HG02763 (cell line): ENCODE measurements around the gene NDE1.

Source experiments
- ATAC-seq: cut with Tn5 transposase; IDR thresholded peaks from one replicate; pipeline ENCODE4 v1.9.1; 2021; ENCODE audit warnings: mild to moderate bottlenecking, moderate library complexity; ENCODE audit not compliant: unreplicated experiment

Gene NDE1

GRCh38 chr16:15732416-15732815, 82.4 kb downstream of the NDE1 start:
- ATAC-seq = no peak

- no peak for ATAC-seq
Measured at GRCh38 chr16:15735610-15736009, 85.6 kb downstream of the NDE1 start.

GRCh38 chr16:15736529-15736928, 86.5 kb downstream of the NDE1 start:
- ATAC-seq = no peak

GRCh38 chr16:15737140-15737644, 87.1 kb downstream of the NDE1 start:
- ATAC-seq = no peak

- ATAC-seq = no peak
Measured at GRCh38 chr16:15739464-15739863, 89.4 kb downstream of the NDE1 start.

GRCh38 chr16:15739950-15740349, 89.9 kb downstream of the NDE1 start:
- ATAC-seq = no peak

GRCh38 chr16:15741207-15741871, 91.3 kb downstream of the NDE1 start:
- no peak for ATAC-seq

- no peak for ATAC-seq
Measured at GRCh38 chr16:15742716-15743115, 92.7 kb downstream of the NDE1 start.

GRCh38 chr16:15743657-15744056, 93.6 kb downstream of the NDE1 start:
- ATAC-seq = no peak

- ATAC-seq = no peak
Measured at GRCh38 chr16:15746332-15746731, 96.3 kb downstream of the NDE1 start.

GRCh38 chr16:15747937-15748336, 97.9 kb downstream of the NDE1 start:
- ATAC-seq = no peak

GRCh38 chr16:15748654-15749053, 98.6 kb downstream of the NDE1 start:
- ATAC-seq = no peak

- no peak for ATAC-seq
Measured at GRCh38 chr16:15749371-15749770, 99.3 kb downstream of the NDE1 start.

GRCh38 chr16:15749985-15750384, 99.9 kb downstream of the NDE1 start:
- ATAC-seq = no peak

- no peak for ATAC-seq
Measured at GRCh38 chr16:15751940-15752339, 101.9 kb downstream of the NDE1 start.

GRCh38 chr16:15752717-15753488, 102.9 kb downstream of the NDE1 start:
- ATAC-seq = no peak

- no peak for ATAC-seq
Measured at GRCh38 chr16:15754821-15755534, 104.9 kb downstream of the NDE1 start.

- no peak for ATAC-seq
Measured at GRCh38 chr16:15757077-15757386, 107.0 kb downstream of the NDE1 start.

- ATAC-seq = no peak
Measured at GRCh38 chr16:15757630-15758251, 107.7 kb downstream of the NDE1 start.

- ATAC-seq = no peak
Measured at GRCh38 chr16:15759070-15759469, 109.0 kb downstream of the NDE1 start.

- ATAC-seq = no peak
Measured at GRCh38 chr16:15760129-15760528, 110.1 kb downstream of the NDE1 start.
